K562 (cell line): ENCODE results near the gene NAA10. TPM values are rescaled to one million over a fixed set of nuclear protein-coding genes. Genes with fewer than 3 reads are reported as not detected.

ENCODE experiments used
- BRD4 ChIP-seq: fragments of 200-600 bp; sonication (generic); IDR thresholded peaks from 2 replicates; pipeline ENCODE4 v1.6.1; 2017; ENCODE audit warnings: inconsistent platforms
- CEBPZ ChIP-seq: fragments of 150-350 bp; IDR thresholded peaks from 2 replicates; pipeline ENCODE4 v1.6.1; 2014; ENCODE audit warnings: low read depth, mild to moderate bottlenecking, low read length, borderline replicate concordance
- CREB1 ChIP-seq, 2 experiments: sonication (generic) in 1 of 2; formaldehyde crosslinking in 1 of 2; IDR thresholded peaks; 2 replicates each; pipeline versions ENCODE4 v1.6.1 to v1.8.0; 2012 to 2022; ENCODE audit warnings: inconsistent platforms in 1 of 2, mild to moderate bottlenecking in 1 of 2, missing genetic modification reagents in 1 of 2, moderate library complexity in 1 of 2
- FUS ChIP-seq: fragments of 200-400 bp; formaldehyde crosslinking; optimal IDR thresholded peaks from 2 replicates; pipeline ENCODE3; 2017; ENCODE audit warnings: low read depth, low read length
- GTF2E2 ChIP-seq: fragments of 200-800 bp; sonication (Bioruptor generic); IDR thresholded peaks from 2 replicates; pipeline ENCODE4 v1.6.1; 2016; ENCODE audit warnings: missing genetic modification characterization, missing compliant biosample characterization
- HNRNPH1 ChIP-seq: fragments of 200-400 bp; formaldehyde crosslinking; optimal IDR thresholded peaks from 2 replicates; pipeline ENCODE3; 2017; ENCODE audit warnings: low read depth, mild to moderate bottlenecking, low read length, moderate library complexity
- POLR2A ChIP-seq: fragments of 450-650 bp; conservative IDR thresholded peaks from 2 replicates; pipeline ENCODE4 v1.6.1; 2016
- PRMT5 ChIP-seq: sonication (generic); formaldehyde crosslinking; IDR thresholded peaks from 2 replicates; pipeline ENCODE4 v1.5.0; 2020; ENCODE audit warnings: missing genetic modification reagents
- RBBP5 ChIP-seq: fragments of 200-600 bp; sonication (generic); IDR thresholded peaks from 2 replicates; pipeline ENCODE4 v1.6.1; 2012; ENCODE audit warnings: borderline replicate concordance, mild to moderate bottlenecking, low read length, control low read depth, inconsistent platforms; ENCODE audit not compliant: insufficient read depth, poor library complexity, severe bottlenecking
- SNRNP70 ChIP-seq: fragments of 200-400 bp; formaldehyde crosslinking; optimal IDR thresholded peaks from 2 replicates; pipeline ENCODE3; 2017; ENCODE audit warnings: low read depth, low read length
- SP2 ChIP-seq: IDR thresholded peaks from 2 replicates; pipeline ENCODE4 v1.6.1; 2011; ENCODE audit warnings: mild to moderate bottlenecking, low read depth, low read length, moderate library complexity; ENCODE audit not compliant: poor library complexity, severe bottlenecking; ENCODE audit errors: extremely low read depth
- SREBF2 ChIP-seq: sonication (generic); formaldehyde crosslinking; IDR thresholded peaks from 2 replicates; pipeline ENCODE4 v1.4.0; 2020; ENCODE audit warnings: mild to moderate bottlenecking, missing genetic modification reagents
- SRSF3 ChIP-seq: fragments of 200-400 bp; formaldehyde crosslinking; IDR thresholded peaks from 2 replicates; pipeline ENCODE4 v1.6.1; 2016; ENCODE audit warnings: mild to moderate bottlenecking, low read length, moderate library complexity; ENCODE audit not compliant: insufficient read depth
- TAF1 ChIP-seq: IDR thresholded peaks from 2 replicates; pipeline ENCODE4 v1.6.1; 2011; ENCODE audit warnings: mild to moderate bottlenecking, low read length, moderate library complexity; ENCODE audit not compliant: insufficient read depth, control insufficient read depth, severe bottlenecking; ENCODE audit errors: extremely low read depth
- ZNF354B ChIP-seq: fragments of 250-450 bp; sonication (Bioruptor Pico); IDR thresholded peaks from 2 replicates; pipeline ENCODE4 v1.4.0; 2020
- ZNF589 ChIP-seq: fragments of 200-800 bp; sonication (Bioruptor generic); IDR thresholded peaks from 2 replicates; pipeline ENCODE4 v1.6.1; 2016; ENCODE audit warnings: low read depth, missing genetic modification characterization, missing compliant biosample characterization
- polyA plus RNA-seq, 8 experiments: library from polyadenylated mRNA; depleted of rRNA in 4 of 8; stranded (reverse) in 5 of 8; unstranded in 3 of 8; fragments of >200 nt; fragmentation: Nextera tagmentation in 2 of 8; fragmentation: Illumina TruSeq in 1 of 8; extraction: Ambion mirVana in 2 of 8; extraction: Trizol in 1 of 8; gene quantifications; 2 replicates each; pipeline versions ENCODE4 v1.2.1 to v1.2.3, GENCODE V29; 2011 to 2014; ENCODE audit warnings: inconsistent platforms in 1 of 8, missing spikeins in 1 of 8
- total RNA-seq, 7 experiments: library from RNA; depleted of rRNA in 6 of 7; stranded (reverse); fragments of >200 nt in 6 of 7; fragmentation: Illumina TruSeq in 2 of 7; extraction: Trizol in 2 of 7; gene quantifications; 2 replicates each; pipeline versions ENCODE4 v1.2.1 to v1.2.3, GENCODE V29; 2011 to 2021; ENCODE audit warnings: low replicate concordance in 1 of 7
- TF ChIP-seq, protein P1 (sequence below): fragments of 450-650 bp; IDR thresholded peaks from 2 replicates; pipeline ENCODE4 v1.6.1; 2017; ENCODE audit warnings: antibody characterized with exemption, mild to moderate bottlenecking
- TF ChIP-seq, protein P2 (sequence below): sonication (generic); formaldehyde crosslinking; IDR thresholded peaks from 2 replicates; pipeline ENCODE4 v1.8.1; 2023; ENCODE audit warnings: mild to moderate bottlenecking, missing genetic modification reagents, moderate library complexity

The NAA10 gene
- total and polyA plus RNA-seq, 9 of the 15 experiments (the other 6 are each of a cell fraction or from before 2014, with no cell fraction given), result 11.1 to 250 (median 134) TPM

GRCh38 chrX:153968754-153969124 is 33.9 kb upstream of the NAA10 start (continued):
- TF ChIP-seq, protein P1, sequence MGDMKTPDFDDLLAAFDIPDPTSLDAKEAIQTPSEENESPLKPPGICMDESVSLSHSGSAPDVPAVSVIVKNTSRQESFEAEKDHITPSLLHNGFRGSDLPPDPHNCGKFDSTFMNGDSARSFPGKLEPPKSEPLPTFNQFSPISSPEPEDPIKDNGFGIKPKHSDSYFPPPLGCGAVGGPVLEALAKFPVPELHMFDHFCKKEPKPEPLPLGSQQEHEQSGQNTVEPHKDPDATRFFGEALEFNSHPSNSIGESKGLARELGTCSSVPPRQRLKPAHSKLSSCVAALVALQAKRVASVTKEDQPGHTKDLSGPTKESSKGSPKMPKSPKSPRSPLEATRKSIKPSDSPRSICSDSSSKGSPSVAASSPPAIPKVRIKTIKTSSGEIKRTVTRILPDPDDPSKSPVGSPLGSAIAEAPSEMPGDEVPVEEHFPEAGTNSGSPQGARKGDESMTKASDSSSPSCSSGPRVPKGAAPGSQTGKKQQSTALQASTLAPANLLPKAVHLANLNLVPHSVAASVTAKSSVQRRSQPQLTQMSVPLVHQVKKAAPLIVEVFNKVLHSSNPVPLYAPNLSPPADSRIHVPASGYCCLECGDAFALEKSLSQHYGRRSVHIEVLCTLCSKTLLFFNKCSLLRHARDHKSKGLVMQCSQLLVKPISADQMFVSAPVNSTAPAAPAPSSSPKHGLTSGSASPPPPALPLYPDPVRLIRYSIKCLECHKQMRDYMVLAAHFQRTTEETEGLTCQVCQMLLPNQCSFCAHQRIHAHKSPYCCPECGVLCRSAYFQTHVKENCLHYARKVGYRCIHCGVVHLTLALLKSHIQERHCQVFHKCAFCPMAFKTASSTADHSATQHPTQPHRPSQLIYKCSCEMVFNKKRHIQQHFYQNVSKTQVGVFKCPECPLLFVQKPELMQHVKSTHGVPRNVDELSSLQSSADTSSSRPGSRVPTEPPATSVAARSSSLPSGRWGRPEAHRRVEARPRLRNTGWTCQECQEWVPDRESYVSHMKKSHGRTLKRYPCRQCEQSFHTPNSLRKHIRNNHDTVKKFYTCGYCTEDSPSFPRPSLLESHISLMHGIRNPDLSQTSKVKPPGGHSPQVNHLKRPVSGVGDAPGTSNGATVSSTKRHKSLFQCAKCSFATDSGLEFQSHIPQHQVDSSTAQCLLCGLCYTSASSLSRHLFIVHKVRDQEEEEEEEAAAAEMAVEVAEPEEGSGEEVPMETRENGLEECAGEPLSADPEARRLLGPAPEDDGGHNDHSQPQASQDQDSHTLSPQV, result 0 out of 2 replicates have a peak, but pooled peaks have one; percentile 19
- TF ChIP-seq FUS, result no peak
- no peak for TF ChIP-seq SP2
- no peak for TF ChIP-seq POLR2A
- TF ChIP-seq CEBPZ, result no peak
- TF ChIP-seq CREB1 (IDR thresholded peaks at IDR 0.05), result no peak
- TF ChIP-seq CREB1 (CRISPR knock-in tag; IDR thresholded peaks at IDR 0.05), result no peak
- no peak for TF ChIP-seq ZNF354B
- TF ChIP-seq GTF2E2, result no peak
- no peak for TF ChIP-seq SNRNP70
- TF ChIP-seq TAF1, result no peak
- no peak for TF ChIP-seq SRSF3
- TF ChIP-seq, protein P2, sequence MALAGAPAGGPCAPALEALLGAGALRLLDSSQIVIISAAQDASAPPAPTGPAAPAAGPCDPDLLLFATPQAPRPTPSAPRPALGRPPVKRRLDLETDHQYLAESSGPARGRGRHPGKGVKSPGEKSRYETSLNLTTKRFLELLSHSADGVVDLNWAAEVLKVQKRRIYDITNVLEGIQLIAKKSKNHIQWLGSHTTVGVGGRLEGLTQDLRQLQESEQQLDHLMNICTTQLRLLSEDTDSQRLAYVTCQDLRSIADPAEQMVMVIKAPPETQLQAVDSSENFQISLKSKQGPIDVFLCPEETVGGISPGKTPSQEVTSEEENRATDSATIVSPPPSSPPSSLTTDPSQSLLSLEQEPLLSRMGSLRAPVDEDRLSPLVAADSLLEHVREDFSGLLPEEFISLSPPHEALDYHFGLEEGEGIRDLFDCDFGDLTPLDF, result no peak
- no peak for TF ChIP-seq BRD4
- no peak for TF ChIP-seq SREBF2 (CRISPR knock-in tag)
- TF ChIP-seq PRMT5 (CRISPR knock-in tag), result no peak
- TF ChIP-seq ZNF589 (CRISPR knock-in tag), result no peak
- TF ChIP-seq HNRNPH1, result no peak
- peak; percentile 41 for TF ChIP-seq RBBP5
